Measurements from ENCODE around the gene RNF175.
A peak's percentile ranks its signal among the peaks of the same experiment; 100 is the strongest.

Gene RNF175

DNA sequence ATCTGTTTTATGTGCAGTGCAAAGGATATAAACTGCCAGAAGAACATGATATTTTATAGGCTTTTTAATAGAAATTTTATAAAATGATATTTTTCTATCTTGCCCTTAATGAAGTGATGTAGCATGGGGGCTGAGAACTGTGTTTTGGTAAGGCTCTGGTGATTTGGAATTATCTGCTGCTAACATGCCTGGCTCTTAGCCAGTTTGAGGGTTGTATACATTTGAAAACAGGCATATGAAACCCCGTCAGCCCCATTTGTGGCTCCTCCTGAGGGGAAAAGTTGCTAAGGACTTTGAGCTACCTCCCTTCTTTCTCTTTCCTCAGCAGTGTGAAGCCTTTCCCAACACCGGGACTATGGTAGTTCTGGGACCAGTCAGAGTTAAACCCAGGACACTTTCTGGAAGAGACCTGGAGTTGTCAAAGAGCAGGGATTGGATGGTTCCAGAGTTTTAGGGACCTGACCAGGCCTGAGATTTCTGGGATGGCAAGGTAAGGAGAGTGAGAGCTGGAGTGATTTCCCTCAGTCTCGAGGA lies 24.4 kb upstream of the RNF175 start:
- DNase-seq: no peak

GRCh38 chr4:153782581-153782980 lies 22.8 kb upstream of the RNF175 start:
- no peak for DNase-seq

DNA sequence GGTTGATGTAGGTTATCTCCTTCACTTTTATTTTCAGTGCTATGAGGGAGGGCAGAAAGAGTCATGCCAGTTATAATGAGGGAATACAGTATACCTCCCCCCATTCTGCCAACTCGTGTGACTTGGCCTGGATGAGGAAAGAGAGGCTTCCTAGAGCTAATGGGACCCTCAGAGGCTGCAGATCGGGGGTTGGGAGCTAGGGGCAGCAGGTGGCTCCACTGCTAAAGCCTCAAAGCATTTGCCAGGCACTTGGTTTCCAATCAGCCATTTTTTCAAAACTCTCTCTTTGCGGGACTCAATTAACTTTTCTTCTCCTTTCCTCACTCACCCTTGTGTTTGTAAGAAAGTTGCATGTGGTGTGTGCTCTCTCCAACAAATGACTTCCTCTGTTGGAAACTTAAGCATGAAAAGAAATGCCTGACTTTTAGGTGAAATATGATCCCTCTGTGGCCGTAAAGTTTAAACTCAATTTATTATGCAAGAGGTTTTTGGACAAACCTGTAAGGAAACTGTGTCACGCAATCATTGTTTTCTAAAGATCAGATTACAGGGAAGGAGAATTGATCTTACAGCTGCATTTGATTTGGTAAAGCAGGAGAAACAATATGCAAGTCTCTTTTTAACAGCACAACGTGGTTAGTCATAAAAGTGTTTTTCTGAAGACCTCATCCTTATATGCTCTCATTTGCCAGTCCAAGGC lies 22.0 kb upstream of the RNF175 start:
- DNase-seq: no peak

DNA sequence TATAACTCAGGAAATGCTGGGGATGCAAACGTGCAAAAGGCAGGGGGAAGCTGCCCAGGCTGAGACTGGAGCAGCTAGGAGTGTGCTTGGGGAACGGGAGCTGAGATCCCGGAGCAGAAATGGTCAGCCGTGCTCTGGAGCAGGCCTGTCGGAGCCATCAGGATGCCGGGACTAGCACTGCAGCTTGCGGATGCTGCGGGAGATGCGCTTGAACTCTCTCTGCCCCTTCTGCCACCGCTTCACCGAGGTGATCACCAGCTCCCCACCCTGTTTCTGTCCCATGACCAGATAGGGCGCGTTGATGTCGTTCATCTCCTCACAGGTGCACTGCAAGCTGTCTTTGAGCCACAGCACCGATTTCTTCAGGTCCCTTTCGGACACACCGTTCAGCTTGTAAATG lies 21.5 kb upstream of the RNF175 start:
- DNase-seq: no peak

DNA sequence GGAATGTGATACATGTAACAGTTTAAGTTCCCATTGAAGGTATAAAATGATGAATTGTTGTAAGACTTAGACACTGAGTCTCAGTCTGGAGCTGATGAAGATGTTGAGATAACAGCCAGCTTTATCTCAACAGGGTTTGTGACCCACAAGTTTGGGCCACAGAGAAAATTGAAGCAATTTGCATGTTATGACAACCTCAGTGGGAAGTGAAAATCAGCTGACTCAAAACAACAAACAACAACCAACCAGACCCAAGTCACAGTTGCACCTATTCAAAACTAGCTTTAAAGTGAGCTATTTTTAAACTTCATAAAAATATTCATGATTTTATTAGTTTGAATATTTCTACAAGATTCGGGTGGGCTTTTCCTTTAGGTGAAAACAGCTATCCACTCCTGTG lies 21.1 kb upstream of the RNF175 start:
- DNase-seq: no peak

DNA sequence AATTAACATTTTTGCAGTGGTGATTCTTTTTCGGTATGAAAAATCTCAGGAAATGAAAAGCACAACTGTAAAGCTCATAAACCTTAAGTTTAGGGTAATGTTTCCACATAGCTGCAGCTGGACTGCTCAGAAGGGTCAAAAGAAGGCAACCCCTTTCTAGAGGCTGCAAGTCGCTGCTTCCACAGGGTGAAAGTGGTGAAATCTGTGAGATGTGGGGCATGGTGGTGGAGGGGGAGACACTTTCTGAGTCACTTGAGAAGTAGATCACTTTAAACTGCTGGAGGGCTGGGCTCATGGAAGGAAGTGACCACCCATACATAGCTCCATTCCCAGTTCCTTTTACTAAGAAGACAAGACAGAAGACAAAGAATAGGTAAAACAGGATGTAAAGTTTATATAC lies 20.4 kb upstream of the RNF175 start:
- no peak for DNase-seq

- no peak for DNase-seq
Observed at GRCh38 chr4:153778383-153778782, 18.6 kb upstream of the RNF175 start.

GRCh38 chr4:153777421-153777820 lies 17.6 kb upstream of the RNF175 start:
- no peak for DNase-seq

GRCh38 chr4:153776601-153777000 lies 16.8 kb upstream of the RNF175 start:
- no peak for DNase-seq

DNA sequence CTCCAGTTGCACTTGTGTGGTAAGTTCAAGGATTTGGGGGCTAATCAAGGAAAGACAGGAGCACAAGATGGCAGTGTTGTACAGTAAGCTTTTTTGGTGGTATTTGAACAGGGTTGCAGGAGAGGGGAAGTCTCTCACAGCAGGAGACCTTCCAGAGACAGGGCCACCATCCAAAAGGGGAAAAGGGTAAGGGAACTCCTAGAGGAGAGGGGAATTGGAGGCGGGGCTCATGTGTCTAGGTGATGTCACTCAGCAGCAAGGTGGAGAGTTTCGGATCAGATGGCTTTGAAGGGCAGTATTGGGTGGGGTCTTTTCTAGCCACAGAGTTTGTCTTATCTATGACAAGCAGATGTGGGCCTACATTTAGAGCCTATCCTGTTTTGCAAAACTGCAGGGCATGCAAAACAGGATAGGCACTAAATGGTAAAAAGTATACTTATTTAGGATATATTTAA lies 13.4 kb upstream of the RNF175 start:
- no peak for DNase-seq

DNA sequence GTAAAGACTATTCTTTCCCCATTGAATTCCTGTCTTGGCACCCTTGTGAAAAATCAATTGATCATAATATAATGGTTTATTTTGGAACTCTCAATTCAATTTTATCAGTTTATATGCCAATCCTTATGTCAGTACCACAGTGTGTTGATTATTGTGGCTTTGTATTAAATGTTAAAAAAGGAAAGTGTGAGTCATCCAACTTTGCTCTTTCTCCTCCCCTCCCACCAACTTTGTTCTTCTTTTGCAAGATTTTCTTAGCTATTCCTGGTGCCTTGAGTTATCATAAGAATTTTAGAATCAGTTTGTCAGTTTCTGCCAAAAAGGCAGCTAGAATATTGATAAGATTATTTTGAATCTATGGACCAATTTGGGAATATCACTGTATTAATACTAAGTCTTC lies 11.2 kb upstream of the RNF175 start:
- no peak for DNase-seq

- no peak for DNase-seq
Observed at GRCh38 chr4:153766758-153767157, 6.9 kb upstream of the RNF175 start.

DNA sequence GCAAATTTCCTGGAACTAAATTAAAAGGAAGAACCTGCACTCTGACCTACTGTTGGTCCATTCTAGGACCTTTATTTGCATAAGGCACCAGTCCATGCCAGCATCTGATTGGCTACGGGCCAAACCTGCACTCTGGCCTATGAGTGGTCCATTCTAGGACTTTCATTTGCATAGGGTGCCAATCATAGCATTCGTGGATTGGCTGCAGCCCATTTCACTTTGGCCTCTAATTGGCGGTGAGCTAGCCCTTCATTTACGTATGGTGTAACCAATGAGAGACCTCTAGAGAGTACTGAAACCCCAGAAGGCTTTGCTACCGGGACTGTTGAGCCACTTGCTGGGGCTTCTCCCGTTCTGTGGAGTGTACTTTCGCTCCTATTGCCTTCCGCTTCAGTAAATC lies 6.1 kb upstream of the RNF175 start:
- no peak for DNase-seq

DNA sequence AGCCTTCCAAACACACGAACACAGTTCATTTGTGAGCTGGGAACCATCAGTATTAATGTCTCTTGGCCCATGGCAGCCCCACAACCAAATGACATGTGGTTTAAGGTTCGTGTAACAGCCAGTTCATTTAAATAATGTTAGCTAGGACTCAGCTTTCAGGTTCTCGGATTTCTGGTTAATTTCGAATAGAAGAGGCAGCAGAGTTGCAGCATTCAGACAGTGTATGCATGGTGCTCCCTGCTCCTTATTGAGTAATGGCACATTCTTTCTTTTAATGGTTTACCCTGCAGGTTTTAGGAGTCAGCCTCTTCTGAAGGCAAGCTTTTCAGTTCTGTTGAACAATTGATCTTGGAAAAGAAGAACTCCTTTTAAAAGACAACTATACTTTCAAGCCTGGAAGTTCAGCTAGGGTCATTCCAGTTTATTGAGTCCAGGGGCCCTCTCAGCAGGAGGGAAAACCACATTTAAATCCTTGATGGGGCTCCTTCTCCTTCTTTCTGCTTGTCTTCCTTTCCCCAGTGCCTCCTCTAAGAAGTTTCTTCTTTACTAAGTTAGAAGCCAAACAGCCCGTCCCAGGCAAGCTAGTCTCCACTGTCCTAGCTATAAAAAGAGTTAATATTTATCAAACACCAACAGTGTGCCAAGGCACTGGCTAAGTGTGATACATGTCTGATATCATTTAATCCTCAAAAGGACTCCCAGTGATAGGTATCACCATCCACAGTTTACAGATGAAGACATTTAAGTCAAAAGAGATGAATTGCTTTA lies 5.0 kb upstream of the RNF175 start:
- no peak for DNase-seq

DNA sequence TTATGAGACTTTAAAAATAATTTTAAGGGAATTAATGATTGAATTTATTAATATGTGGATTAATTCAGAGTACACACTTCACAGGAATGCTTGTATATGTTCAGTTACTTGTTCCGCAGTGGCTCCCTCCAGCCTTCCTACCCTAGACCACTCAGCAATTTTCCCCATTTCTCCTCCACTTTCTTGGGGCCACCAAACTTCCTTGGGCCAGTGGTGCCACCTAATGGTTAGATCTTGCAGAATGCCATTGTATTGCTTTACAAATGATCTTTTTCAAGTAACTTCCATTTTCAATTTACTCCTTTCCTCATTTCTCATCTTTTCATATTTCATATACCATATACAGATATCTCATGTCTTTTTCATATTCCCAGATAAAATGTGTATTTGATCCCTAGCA lies 3.6 kb upstream of the RNF175 start:
- no peak for DNase-seq

GRCh38 chr4:153758688-153759406 lies 977 bp downstream of the RNF175 start:
- DNase-seq: no peak

DNA sequence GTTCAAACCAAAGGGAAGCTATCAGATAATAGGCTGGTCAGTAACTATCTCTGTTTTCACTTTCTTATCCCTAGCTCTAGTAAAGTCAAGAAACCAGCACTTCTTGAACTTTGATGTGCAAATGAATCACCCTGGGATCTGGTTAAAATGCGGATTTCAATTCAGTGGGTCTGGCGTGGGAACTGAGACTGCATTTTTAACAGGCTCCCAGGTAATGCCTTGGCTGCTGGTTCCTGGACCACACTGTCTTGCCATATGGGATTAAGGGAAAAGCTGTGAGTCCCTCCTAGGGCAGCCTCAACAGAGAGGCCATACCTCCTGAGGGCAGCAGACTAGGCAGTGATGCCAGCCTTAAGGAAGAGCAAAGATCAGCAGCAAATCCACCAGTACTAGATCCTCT lies 1.7 kb downstream of the RNF175 start:
- DNase-seq: no peak

- DNase-seq: no peak
Observed at GRCh38 chr4:153757407-153757806, 2.4 kb downstream of the RNF175 start.

DNA sequence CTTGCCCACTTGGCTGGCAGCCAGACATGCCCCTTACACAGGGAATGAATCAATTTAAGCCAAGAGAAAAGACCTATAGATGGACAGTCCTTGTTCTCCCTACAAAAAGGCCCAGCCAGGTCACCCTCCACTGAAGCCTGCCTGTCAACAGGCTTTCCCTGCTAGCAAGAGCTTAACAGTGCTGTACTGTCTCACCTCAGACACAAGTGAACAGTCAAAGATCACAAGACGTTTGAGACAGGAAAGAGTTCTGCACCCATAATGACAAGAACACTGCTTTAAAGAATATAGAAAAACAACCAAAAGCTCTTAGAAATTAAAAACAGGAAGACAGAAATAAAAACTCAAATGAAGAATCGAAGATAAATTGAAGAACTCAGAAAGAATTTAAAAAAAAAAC lies 4.6 kb downstream of the RNF175 start:
- no peak for DNase-seq

GRCh38 chr4:153750197-153750817 lies 9.5 kb downstream of the RNF175 start:
- DNase-seq: peak; percentile 62

- DNase-seq: no peak
Observed at GRCh38 chr4:153748378-153748777, 11.4 kb downstream of the RNF175 start.

GRCh38 chr4:153747406-153747955 lies 12.3 kb downstream of the RNF175 start:
- no peak for DNase-seq

GRCh38 chr4:153745651-153746050 lies 14.2 kb downstream of the RNF175 start:
- no peak for DNase-seq
